GM20431 (cell line): ENCODE measurements around the gene CCNB1.
"Not testable (repeated sequence)": the region's sequence is repeated elsewhere in the genome, so short reads cannot be mapped to it uniquely, and the experiment has no call there.

Experiments
- in situ Hi-C: fragments of 300-500 bp; cut with MseI, MboI; formaldehyde crosslinking; loops from one replicate; pipeline ENCODE4 v1.15.0; 2020; ENCODE audit warnings: low sequenced_read_pairs; ENCODE audit not compliant: unreplicated experiment

The CCNB1 gene

GRCh38 chr5:69166686-69167492 is at the start of gene CCNB1:
TSS of gene CCNB1 (plus strand) at chr5:69167150. CDS start at chr5:69167263, 113 bp downstream.
- in situ Hi-C loops = no loop called here

DNA sequence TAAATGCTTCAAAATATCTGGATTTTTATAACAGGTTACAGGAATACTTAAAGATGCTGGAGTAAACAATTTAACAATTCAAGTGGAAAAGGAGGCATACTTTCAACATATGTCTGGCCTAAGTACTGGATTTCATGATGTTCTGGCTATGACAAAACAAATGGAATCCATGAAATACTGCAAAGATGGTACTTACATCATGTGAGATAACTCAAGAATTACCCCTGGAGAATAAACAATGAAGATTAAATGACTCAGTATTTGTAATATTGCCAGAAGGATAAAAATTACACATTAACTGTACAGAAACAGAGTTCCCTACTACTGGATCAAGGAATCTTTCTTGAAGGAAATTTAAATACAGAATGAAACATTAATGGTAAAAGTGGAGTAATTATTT is 37.5 kb upstream of the CCNB1 start:
- in situ Hi-C loops = no loop called here

DNA sequence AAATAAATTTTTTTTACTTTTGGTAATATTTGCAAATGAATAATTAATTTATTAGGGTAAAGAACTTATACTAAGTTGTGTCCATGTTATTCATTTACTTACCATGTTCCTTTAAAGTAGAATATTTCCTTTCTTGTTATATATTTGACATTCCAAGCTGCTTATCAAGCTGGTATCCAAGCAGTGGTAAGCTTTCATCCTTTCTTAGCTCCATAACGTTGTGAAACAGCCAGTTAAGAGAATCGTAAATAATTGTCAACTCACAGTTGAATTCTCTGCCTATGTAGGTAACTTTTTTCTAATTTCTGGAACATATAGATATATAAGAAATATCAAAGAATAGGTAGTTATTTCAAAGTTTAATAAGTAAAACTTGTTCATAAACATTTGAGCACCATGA is 36.7 kb upstream of the CCNB1 start:
- in situ Hi-C loops = no loop called here

DNA sequence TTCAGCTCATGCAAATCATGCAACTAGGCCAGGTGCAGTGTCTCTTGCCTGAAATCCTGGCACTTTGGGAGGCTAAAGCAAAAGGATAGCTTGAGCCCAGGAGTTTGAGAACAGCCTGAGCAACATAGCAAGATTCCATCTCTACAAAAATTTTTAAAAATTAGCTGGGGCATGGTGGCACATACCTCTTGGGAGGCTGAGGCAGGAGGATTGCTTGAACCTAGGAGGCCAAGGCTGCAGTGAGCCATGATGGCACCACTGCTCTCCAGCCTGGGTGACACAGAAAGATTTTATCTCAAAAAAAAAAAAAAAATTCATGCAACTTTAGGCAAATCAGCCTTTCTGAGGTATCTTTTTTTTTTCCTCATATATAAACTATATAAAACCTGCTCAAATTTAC is 35.6 kb upstream of the CCNB1 start:
- in situ Hi-C loops = no loop called here

DNA sequence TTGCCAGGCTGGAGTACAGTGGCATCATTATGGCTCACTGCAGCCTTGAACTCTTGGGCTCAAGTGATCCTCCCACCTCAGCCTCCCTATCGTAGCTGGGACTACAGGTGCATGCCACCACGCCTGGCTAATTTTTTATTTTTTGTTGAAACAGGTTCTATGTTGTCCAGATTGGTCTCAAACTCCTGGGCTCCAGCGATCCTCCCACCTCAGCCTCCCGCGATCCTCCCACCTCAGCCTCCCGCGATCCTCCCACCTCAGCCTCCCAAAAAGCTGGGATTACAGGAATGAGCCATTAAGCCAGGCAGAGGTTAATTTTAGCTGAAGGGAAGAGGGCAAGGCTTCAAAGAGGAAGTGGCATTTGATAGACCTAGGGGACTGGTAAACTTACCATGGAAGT is 32.8 kb upstream of the CCNB1 start:
- in situ Hi-C loops = no loop called here

GRCh38 chr5:69136293-69136692 is 30.7 kb upstream of the CCNB1 start:
- in situ Hi-C loops = no loop called here

DNA sequence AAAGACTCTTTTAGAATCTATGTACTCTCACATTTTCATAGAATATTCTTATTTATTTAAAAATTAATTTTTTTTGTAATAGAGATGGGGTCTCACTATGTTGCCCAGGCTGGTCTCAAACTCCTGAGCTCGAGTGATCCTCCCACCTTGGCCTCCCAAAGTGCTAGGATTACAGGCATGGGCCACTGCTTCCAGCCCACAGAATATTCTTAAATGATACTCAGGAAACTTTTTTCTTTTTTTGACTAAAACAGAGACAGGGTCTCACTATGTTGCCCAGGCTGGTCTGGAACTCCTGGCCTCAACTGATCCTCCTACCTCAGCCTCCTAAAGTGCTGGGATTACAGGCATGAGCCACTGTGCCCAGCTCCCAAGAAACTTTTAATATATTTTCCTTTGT is 29.7 kb upstream of the CCNB1 start:
- in situ Hi-C loops = not testable (repeated sequence)

- in situ Hi-C loops = no loop called here
Measured at GRCh38 chr5:69137807-69138206, 29.1 kb upstream of the CCNB1 start.

DNA sequence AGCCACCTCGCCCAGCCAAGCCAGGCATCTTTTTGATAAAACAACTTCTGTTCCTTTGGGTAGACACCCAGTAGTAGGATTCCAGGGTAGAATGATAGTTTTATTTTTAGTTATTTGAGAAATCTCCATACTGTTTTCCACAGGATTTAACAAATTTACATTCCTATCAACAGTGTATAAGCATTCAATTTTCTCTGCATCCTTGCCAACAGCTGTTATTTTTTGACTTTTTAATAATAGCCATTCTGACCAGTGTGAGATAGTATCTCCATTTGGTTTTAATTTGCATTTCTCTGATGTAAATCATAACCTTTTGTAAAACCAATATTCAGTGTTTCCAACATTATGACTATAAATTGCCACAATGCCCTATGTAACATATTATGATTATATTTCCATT is 28.2 kb upstream of the CCNB1 start:
- in situ Hi-C loops = no loop called here

GRCh38 chr5:69140239-69140638 is 26.7 kb upstream of the CCNB1 start:
- in situ Hi-C loops = not testable (repeated sequence)

GRCh38 chr5:69140827-69141226 is 26.1 kb upstream of the CCNB1 start:
- in situ Hi-C loops = no loop called here

DNA sequence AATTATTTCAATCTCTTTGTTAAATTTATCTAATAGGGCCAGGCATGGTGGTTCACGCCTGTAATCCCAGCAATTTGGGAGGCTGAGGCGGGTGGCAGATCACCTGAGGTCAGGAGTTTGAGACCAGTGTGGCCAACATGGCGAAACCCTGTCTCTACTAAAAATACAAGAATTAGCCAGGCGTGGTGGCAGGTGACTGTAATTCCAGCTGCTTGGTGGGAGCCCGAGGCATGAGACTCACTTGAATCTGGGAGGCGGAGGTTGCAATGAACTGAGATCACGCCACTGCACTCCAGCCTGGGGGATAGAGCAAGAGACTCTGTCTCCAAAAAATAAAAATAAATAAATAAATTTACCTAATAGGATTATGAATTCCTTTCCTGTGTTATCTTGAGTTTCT is 18.4 kb upstream of the CCNB1 start:
- in situ Hi-C loops = not testable (repeated sequence)

- in situ Hi-C loops = no loop called here
Measured at GRCh38 chr5:69148981-69149675, 17.8 kb upstream of the CCNB1 start.

DNA sequence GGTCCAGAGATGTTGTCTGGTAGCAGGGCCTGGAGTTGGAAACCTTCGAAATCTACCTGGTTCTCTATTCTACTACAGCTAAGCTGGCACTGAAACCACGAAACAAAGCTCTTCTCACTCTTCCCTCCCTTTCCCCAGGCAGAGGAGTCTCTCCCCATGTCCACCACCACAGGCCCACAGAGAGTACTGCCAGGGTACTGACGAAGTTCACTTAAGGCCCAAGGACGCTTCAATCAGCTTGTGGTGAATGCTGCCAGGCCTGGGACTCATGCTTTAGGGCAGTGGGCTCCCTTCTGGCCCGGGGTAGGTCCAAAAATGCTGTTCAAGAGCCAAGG is 17.3 kb upstream of the CCNB1 start:
- in situ Hi-C loops = no loop called here

DNA sequence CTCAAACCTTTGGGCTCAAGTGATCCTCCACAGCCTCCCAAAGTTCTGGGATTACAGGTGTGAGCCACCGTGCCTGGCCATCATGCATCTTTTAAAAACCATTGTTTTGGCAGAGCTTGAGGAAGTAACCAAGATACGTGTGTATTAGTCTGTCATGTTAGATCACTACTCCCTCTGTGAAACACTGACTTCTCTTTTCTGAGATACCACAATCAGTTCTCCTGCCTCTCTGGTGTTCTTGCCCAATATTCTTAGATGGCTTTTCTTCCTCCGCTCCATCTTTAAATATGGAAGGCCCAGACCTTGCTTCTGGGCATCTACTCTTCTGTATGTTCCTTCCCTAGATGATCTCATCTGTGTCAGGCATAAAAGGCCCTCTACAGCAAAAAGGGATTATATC is 14.2 kb upstream of the CCNB1 start:
- in situ Hi-C loops = no loop called here

- in situ Hi-C loops = no loop called here
Measured at GRCh38 chr5:69156456-69156855, 10.5 kb upstream of the CCNB1 start.

DNA sequence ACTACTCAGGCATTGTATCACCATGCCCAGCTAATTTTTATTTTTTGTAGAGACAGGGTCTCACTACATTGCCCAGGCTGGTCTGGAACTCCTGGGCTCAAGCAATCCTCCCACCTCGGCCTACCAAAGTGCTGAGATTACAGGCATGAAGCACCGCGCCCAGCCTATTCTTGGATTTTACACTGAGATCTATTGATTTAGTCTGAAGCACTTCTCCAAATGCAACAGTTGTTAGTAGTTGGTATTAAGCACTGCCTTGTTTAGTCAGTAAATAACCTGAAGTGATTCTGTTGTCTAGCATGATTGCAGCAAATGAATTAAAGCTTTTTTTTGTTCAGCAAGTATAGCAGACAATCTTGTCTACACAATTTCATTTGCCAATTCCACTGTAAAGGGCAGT is 8.9 kb upstream of the CCNB1 start:
- in situ Hi-C loops = no loop called here

- in situ Hi-C loops = no loop called here
Measured at GRCh38 chr5:69160651-69161050, 6.3 kb upstream of the CCNB1 start.

GRCh38 chr5:69167493-69167855 is 524 bp downstream of the CCNB1 start:
- in situ Hi-C loops = no loop called here

DNA sequence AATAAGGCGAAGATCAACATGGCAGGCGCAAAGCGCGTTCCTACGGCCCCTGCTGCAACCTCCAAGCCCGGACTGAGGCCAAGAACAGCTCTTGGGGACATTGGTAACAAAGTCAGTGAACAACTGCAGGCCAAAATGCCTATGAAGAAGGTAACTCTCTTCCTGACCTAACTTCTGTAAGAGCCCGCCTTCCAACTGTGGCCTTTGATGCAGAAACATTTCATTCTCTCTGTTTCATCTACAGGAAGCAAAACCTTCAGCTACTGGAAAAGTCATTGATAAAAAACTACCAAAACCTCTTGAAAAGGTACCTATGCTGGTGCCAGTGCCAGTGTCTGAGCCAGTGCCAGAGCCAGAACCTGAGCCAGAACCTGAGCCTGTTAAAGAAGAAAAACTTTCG is 979 bp downstream of the CCNB1 start:
- in situ Hi-C loops = no loop called here

DNA sequence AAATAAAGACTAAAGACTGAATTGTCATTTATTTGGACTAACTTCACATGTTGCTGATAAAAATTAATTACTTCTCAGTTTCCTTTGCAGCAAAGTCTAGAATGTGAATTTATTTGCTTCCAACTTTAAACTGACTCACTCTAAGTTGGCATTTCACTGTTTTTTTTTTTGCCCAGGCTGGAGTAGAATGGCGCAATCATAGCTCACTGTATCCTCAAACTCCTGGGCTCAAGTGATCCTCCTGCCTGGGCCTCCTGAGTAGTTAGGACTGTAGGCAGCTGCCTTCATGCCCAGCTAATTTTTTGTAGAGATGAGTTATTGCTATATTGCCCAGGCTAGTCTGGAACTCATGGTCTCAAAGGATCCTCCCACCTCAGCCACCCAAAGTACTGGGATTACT is 3.5 kb downstream of the CCNB1 start:
- in situ Hi-C loops = no loop called here

- in situ Hi-C loops = no loop called here
Measured at GRCh38 chr5:69170969-69171368, 4.0 kb downstream of the CCNB1 start.
